ENCODE results near the gene DNAI4. TPM values are rescaled to one million over a fixed set of nuclear protein-coding genes. Genes with fewer than 3 reads are reported as not detected.

DNAI4 gene
- total and polyA plus RNA-seq, 2 donors (not counting 1 experiment from before 2014, with no cell fraction given) = 2.0 to 12.1 TPM

DNA sequence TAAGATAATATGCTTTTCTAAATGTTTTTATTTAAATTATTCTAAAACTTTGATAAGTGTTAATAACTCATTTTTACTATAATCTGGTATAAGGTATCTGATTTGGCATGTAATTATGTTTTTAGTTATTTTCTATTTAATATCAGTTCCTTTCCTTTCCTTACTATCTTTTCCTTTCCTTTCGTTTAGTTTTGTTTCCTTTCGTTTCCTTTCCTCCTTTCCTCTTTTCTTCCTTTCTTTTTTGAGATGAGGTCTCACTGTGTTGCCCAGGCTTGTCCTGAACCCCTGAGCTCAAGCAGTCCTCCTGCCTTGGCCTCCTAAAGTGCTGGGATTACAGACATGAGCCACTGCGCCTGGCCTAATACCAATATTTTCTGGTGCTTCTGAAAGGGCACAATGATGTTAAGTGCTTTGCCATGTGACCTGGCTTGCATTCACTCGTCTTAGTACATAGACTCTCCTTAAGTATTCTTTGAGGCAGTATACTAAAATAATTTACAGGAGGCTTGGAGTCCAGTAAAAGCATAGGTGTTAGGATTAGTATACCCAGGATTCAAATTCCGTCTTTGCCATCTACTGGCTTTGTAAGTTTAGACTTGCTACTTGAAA lies 18.8 kb upstream of the DNAI4 start:
- Histone ChIP-seq H3K4me2 (ENCODE audit: extremely low read depth, insufficient read depth, low read length) (no peak overlapping the region), H3K4me1 (ENCODE audit: control insufficient read depth, extremely low read depth, insufficient read depth, low read length) (peaks cover 12% of the 10 kb centered on the region), H3K27ac (ENCODE audit: insufficient read depth, low read length) (peak overlapping the region; percentile 62), H3K79me2 (ENCODE audit: control insufficient read depth, insufficient read depth, low read length) (peaks cover 72% of the 10 kb centered on the region), H3K4me3 (replicated peaks in 1 of 4; ENCODE audit: control extremely low read depth in 1 of 4, insufficient read depth in 1 of 4, low read depth in 3 of 4, low read length in 4 of 4) (no peak overlapping the region), H3K36me3 (ENCODE audit: control insufficient read depth, insufficient read depth, low read length) (peaks cover 2% of the 10 kb centered on the region), H3K9ac (ENCODE audit: insufficient read depth, low read length) (no peak overlapping the region), H3K9me3 (ENCODE audit: control insufficient read depth, insufficient read depth, low read depth, low read length) (no peaks in the 10 kb centered on the region), H4K20me1 (ENCODE audit: control insufficient read depth, extremely low read depth, insufficient read depth, low read length) (no peaks in the 10 kb centered on the region), H3K27me3 (ENCODE audit: control insufficient read depth, insufficient read depth, low read length) (no peaks in the 10 kb centered on the region), H2AFZ (ENCODE audit: low read length) (no peak overlapping the region)
- DNase-seq (ENCODE audit: low read depth in 2 of 2) = peak in 1 of 2 donors; percentile 45
- TF ChIP-seq, protein P1, sequence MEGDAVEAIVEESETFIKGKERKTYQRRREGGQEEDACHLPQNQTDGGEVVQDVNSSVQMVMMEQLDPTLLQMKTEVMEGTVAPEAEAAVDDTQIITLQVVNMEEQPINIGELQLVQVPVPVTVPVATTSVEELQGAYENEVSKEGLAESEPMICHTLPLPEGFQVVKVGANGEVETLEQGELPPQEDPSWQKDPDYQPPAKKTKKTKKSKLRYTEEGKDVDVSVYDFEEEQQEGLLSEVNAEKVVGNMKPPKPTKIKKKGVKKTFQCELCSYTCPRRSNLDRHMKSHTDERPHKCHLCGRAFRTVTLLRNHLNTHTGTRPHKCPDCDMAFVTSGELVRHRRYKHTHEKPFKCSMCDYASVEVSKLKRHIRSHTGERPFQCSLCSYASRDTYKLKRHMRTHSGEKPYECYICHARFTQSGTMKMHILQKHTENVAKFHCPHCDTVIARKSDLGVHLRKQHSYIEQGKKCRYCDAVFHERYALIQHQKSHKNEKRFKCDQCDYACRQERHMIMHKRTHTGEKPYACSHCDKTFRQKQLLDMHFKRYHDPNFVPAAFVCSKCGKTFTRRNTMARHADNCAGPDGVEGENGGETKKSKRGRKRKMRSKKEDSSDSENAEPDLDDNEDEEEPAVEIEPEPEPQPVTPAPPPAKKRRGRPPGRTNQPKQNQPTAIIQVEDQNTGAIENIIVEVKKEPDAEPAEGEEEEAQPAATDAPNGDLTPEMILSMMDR (conservative IDR thresholded peaks at IDR 0.05 in 1 of 2, IDR thresholded peaks at IDR 0.05 in 1 of 2; ENCODE audit: low read depth in 1 of 2, low read length in 2 of 2) = no peak

DNA sequence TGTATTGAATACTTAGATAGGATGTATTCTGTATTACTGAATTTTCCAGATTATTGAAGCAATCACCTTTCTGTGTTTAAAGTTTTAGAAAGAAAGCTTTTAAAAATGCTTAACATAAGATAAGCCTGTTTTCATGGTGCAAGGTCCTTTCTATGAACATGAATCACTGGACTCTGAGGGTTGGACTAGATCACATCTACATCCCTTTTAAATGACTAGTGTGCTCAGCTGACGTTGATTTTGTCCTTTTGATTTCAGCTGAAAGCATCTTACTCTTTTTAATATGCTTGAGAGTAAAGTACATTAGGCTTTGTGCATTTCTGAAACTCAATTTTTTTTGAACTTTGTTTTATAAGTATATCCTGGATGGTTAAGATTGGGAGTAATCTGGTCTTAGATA lies 16.3 kb upstream of the DNAI4 start:
- Histone ChIP-seq H2AFZ (ENCODE audit: low read length) (no peak overlapping the region), H3K4me2 (ENCODE audit: extremely low read depth, insufficient read depth, low read length) (peak overlapping the region; percentile 27), H3K4me3 (replicated peaks in 1 of 4; ENCODE audit: control extremely low read depth in 1 of 4, insufficient read depth in 1 of 4, low read depth in 3 of 4, low read length in 4 of 4) (no peak overlapping the region), H3K79me2 (ENCODE audit: control insufficient read depth, insufficient read depth, low read length) (peaks cover 86% of the 10 kb centered on the region), H4K20me1 (ENCODE audit: control insufficient read depth, extremely low read depth, insufficient read depth, low read length) (no peaks in the 10 kb centered on the region), H3K9me3 (ENCODE audit: control insufficient read depth, insufficient read depth, low read depth, low read length) (no peaks in the 10 kb centered on the region), H3K27ac (ENCODE audit: insufficient read depth, low read length) (no peak overlapping the region), H3K36me3 (ENCODE audit: control insufficient read depth, insufficient read depth, low read length) (no peaks in the 10 kb centered on the region), H3K9ac (ENCODE audit: insufficient read depth, low read length) (no peak overlapping the region), H3K27me3 (ENCODE audit: control insufficient read depth, insufficient read depth, low read length) (no peaks in the 10 kb centered on the region), H3K4me1 (ENCODE audit: control insufficient read depth, extremely low read depth, insufficient read depth, low read length) (peaks cover 14% of the 10 kb centered on the region)
- DNase-seq (ENCODE audit: low read depth in 2 of 2) = peak in 1 of 2 donors; percentile 66
- TF ChIP-seq, protein P1 (conservative IDR thresholded peaks at IDR 0.05 in 1 of 2, IDR thresholded peaks at IDR 0.05 in 1 of 2; ENCODE audit: low read depth in 1 of 2, low read length in 2 of 2) = no peak
- no peak for TF ChIP-seq EZH2 (IDR thresholded peaks at IDR 0.05; ENCODE audit: low read length, missing control alignments)

DNA sequence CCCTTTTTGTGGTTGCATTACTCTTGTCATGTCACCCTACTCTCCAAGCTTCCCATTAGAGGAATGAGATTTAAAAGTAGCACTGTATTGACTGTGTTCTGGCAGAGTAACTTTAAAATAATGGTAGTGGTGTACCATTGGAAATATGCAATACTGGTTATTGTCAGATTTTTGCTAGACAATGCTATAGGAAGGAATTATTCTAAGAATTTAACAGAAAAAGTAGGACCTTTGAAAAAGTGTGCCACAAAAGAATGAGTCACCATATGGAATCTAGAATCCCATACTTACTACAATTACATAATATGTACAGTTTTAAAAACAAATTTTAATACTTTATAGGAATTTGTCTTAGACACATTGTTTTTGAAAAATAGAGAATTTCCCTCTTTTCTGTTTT lies 14.0 kb upstream of the DNAI4 start:
- Histone ChIP-seq H3K79me2 (ENCODE audit: control insufficient read depth, insufficient read depth, low read length) (peaks cover 97% of the 10 kb centered on the region), H3K27ac (ENCODE audit: insufficient read depth, low read length) (no peak overlapping the region), H3K9me3 (ENCODE audit: control insufficient read depth, insufficient read depth, low read depth, low read length) (no peaks in the 10 kb centered on the region), H3K4me3 (replicated peaks in 1 of 4; ENCODE audit: control extremely low read depth in 1 of 4, insufficient read depth in 1 of 4, low read depth in 3 of 4, low read length in 4 of 4) (no peak overlapping the region), H3K4me2 (ENCODE audit: extremely low read depth, insufficient read depth, low read length) (peak overlapping the region; percentile 50), H3K4me1 (ENCODE audit: control insufficient read depth, extremely low read depth, insufficient read depth, low read length) (peaks cover 6% of the 10 kb centered on the region), H3K9ac (ENCODE audit: insufficient read depth, low read length) (no peak overlapping the region), H3K27me3 (ENCODE audit: control insufficient read depth, insufficient read depth, low read length) (no peaks in the 10 kb centered on the region), H4K20me1 (ENCODE audit: control insufficient read depth, extremely low read depth, insufficient read depth, low read length) (no peaks in the 10 kb centered on the region), H2AFZ (ENCODE audit: low read length) (no peak overlapping the region), H3K36me3 (ENCODE audit: control insufficient read depth, insufficient read depth, low read length) (no peaks in the 10 kb centered on the region)
- no peak for TF ChIP-seq EZH2 (IDR thresholded peaks at IDR 0.05; ENCODE audit: low read length, missing control alignments)
- TF ChIP-seq, protein P1 (conservative IDR thresholded peaks at IDR 0.05 in 1 of 2, IDR thresholded peaks at IDR 0.05 in 1 of 2; ENCODE audit: low read depth in 1 of 2, low read length in 2 of 2) = no peak
- DNase-seq (ENCODE audit: low read depth in 2 of 2) = peak; percentile 38 to 68

All from fibroblast of lung (primary cell).